Duodenal mucosa (tissue), 2 donors: ENCODE data around the gene BRI3BP.

Experiments
- H3K27ac ChIP-seq: one replicate; pipeline ENCODE4 v1.7.0; 2013; ENCODE audit warnings: low read depth, low read length
- H3K27me3 ChIP-seq, 2 donors: one replicate each; pipeline ENCODE4 v1.7.0; 2013; ENCODE audit warnings: low read length in 2 of 2, control low read depth in 1 of 2; ENCODE audit not compliant: insufficient read depth in 2 of 2, control insufficient read depth in 1 of 2
- H3K36me3 ChIP-seq, 2 donors: one replicate each; pipeline ENCODE4 v1.7.0; 2013; ENCODE audit warnings: low read length in 2 of 2, control low read depth in 1 of 2; ENCODE audit not compliant: insufficient read depth in 2 of 2, control insufficient read depth in 1 of 2
- H3K4me1 ChIP-seq, 2 donors: one replicate each; pipeline ENCODE4 v1.7.0; 2013; ENCODE audit warnings: low read length in 2 of 2, control low read depth in 1 of 2; ENCODE audit not compliant: insufficient read depth in 2 of 2, control insufficient read depth in 1 of 2
- H3K4me3 ChIP-seq, 2 donors: one replicate each; pipeline ENCODE4 v1.7.0; 2013; ENCODE audit warnings: low read length in 2 of 2, low read depth in 1 of 2
- H3K9ac ChIP-seq, 2 donors: one replicate each; pipeline ENCODE4 v1.7.0; 2013; ENCODE audit warnings: low read length in 2 of 2, low read depth in 1 of 2
- H3K9me3 ChIP-seq, 2 donors: one replicate each; pipeline ENCODE4 v1.7.0; 2013; ENCODE audit warnings: low read length in 2 of 2, control low read depth in 1 of 2; ENCODE audit not compliant: control insufficient read depth in 1 of 2

BRI3BP gene

DNA sequence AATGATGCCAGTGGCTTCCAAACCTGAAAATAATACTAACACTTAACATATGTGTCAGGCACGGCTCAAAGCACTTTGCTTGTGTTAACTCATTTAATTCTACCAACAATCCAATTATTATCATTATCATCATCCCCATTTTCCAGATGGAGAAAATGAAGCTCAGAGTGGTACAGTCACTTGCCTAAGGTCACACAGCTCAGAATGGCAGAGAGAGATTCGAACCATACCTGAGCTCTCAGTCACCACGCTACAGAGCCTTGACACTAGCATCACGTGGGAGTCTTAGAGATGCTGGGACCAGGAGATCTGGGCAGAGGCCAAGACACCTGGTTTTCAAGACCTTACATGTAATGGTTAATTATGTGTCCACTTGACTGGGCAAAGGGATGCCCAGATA lies 38.7 kb upstream of the BRI3BP start:
- Histone ChIP-seq H3K27ac (no peak overlapping the region), H3K4me1 (no peaks in the 10 kb centered on the region), H3K36me3 (peaks cover 9 to 66% of the 10 kb centered on the region in 2 donors), H3K27me3 (no peaks in the 10 kb centered on the region), H3K9ac (no peak overlapping the region), H3K4me3 (no peak overlapping the region), H3K9me3 (no peaks in the 10 kb centered on the region)

DNA sequence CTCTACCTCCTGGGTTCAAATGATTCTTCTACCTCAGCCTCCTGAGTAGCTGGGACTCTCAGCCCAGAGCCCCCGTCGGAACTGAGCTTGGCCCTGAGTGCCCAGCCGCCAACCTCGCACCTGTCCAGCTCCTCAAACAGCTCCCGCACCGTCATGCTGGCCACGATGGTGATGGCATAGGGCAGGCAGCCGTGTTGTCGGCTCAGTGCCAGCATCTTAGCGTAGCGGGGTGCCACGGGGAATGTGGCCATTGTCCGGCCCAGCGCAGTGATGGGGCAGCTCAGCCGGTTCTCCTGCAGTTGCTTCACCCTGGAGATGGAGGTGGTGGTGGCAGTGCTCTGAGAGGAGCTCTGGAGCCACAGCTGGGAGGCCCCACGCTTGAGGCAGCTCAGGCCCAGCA lies 36.9 kb upstream of the BRI3BP start:
- H3K4me1 ChIP-seq, result no peaks in the 10 kb centered on the region
- no peaks in the 10 kb centered on the region for H3K27me3 ChIP-seq
- no peak overlapping the region for H3K27ac ChIP-seq
- no peak overlapping the region for H3K9ac ChIP-seq
- H3K9me3 ChIP-seq, result no peaks in the 10 kb centered on the region
- H3K4me3 ChIP-seq, result no peak overlapping the region
- peaks cover 16 to 67% of the 10 kb centered on the region in 2 donors for H3K36me3 ChIP-seq

DNA sequence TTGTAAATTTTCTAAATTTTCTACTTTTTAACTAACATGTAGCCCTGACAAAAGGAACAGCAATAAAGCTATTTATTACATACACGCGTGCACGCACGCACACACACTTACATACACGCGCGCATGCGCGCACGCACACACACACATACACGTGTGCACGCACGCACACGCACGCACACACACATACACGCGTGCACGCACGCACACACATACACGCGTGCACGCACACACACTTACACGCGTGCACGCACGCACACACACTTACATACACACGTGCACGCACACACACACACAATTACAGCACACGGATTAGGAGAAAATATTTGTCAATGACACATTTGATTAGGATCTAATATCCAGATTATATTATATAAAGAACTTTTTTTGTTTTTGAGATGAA lies 32.4 kb upstream of the BRI3BP start:
- Histone ChIP-seq H3K4me1 (no peaks in the 10 kb centered on the region), H3K27me3 (no peaks in the 10 kb centered on the region), H3K9me3 (no peaks in the 10 kb centered on the region), H3K27ac (no peak overlapping the region), H3K36me3 (peaks cover 31 to 71% of the 10 kb centered on the region in 2 donors), H3K9ac (no peak overlapping the region), H3K4me3 (no peak overlapping the region)

DNA sequence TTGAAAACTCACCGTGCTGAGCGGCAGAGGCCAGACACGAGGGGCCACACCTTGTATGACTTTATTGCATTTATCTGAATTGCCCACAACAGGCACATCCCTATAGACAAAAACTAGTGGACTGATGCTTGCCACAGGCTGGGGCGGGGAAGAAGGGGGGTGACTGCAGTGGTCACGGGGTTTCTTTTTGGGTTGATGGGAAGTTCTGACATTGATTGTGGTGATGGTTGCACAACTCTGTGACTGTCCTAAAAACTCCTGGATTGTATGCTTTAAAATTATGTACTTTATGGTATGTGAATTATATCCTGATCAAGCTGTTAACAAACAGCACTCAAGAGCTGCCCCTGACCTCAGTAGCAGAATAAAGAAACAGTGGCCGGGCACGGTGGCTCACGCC lies 30.2 kb upstream of the BRI3BP start:
- H3K27ac ChIP-seq, result no peak overlapping the region
- H3K27me3 ChIP-seq, result no peaks in the 10 kb centered on the region
- no peak overlapping the region for H3K9ac ChIP-seq
- peaks cover 39 to 75% of the 10 kb centered on the region in 2 donors for H3K36me3 ChIP-seq
- no peaks in the 10 kb centered on the region for H3K4me1 ChIP-seq
- no peak overlapping the region for H3K4me3 ChIP-seq
- H3K9me3 ChIP-seq, result no peaks in the 10 kb centered on the region

DNA sequence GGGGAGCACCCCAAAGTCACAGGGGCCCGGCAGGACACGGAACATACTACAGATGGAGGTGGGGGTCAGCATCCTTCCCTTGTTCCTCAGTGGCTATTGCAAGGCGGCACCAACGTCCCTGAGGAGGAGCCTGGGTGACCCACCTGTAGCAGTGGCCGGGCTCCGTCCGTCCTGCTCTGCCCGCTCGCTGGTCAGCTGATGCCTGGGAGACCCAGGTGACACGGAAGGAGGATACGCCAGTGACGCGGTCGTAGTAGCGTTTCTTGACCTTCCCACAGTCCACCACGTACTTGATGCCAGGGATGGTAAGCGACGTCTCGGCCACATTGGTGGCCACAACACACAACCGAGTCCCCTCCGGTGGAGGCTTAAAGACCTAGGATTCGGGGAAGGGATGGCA lies 29.2 kb upstream of the BRI3BP start:
- no peak overlapping the region for H3K27ac ChIP-seq
- H3K36me3 ChIP-seq, result peaks cover 48 to 79% of the 10 kb centered on the region in 2 donors
- H3K4me1 ChIP-seq, result no peaks in the 10 kb centered on the region
- no peak overlapping the region for H3K9ac ChIP-seq
- H3K27me3 ChIP-seq, result no peaks in the 10 kb centered on the region
- H3K9me3 ChIP-seq, result no peaks in the 10 kb centered on the region
- H3K4me3 ChIP-seq, result no peak overlapping the region

DNA sequence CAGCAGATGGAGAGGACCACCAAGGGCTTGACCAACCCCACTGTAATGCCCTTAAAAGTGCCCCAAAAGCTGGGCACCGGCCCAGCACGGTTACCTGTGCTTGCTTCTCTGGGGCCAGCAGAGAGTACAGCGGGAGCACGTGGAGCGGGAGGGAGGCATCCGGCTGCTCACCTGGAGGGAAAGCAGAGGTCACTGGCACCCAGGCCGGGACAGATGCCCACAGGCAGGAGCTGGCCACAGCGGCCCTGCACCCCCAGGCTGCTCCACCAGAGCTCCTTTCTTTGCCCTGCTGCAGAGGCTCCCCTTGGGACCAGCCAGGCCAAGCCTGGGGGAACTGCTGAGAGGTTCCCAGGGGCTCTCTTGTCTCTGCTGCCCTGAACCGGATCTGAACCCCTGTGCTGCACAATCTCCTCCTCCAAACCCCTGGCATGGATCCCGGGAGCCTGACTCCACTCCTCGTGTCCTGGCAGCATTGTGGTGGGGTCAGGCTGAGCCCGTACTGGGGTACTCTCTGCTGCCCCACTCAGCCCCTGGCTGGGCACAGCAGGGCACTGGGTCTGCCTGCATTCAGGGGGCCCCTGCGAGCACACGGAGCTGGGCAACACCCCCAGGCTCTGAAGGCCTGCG lies 28.5 kb upstream of the BRI3BP start:
- no peak overlapping the region for H3K27ac ChIP-seq
- H3K4me1 ChIP-seq, result no peaks in the 10 kb centered on the region
- no peak overlapping the region for H3K9ac ChIP-seq
- no peaks in the 10 kb centered on the region for H3K27me3 ChIP-seq
- peaks cover 44 to 80% of the 10 kb centered on the region in 2 donors for H3K36me3 ChIP-seq
- H3K4me3 ChIP-seq, result no peak overlapping the region
- no peaks in the 10 kb centered on the region for H3K9me3 ChIP-seq

DNA sequence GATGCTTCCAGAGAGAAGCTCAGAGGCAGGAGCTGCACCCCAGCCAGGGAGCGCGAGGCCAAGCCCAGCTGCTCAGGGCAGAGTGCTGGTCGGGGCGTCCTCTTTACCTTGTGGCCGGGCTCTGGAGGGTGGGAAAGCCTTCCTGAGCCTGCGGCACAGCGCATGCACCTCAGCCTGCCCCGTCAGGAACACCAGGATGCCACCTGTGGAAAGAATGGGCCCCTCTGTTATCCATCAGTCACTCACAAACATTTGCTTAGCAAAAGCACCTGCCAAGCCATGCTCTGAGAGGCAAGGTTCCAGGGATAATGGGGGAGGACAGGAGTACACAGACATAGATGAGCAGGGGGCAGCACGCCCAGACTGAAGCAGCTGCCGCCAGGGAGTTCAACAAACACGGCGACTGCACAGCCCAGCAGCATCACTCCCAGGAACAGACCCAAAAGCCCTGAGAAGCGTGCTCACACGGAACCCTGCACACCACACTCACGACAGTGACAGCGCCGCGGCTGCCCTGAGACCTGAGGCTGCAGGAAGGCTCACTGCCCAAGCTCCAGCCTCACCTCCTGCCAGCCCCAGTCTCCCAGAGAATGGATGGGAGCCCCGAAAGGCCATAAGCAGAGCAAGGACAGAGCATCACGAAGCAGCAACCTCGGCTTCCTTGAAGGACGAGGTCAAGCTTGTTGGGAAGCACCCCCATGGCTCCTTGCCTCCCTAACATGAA lies 26.3 kb upstream of the BRI3BP start:
- no peak overlapping the region for H3K27ac ChIP-seq

DNA sequence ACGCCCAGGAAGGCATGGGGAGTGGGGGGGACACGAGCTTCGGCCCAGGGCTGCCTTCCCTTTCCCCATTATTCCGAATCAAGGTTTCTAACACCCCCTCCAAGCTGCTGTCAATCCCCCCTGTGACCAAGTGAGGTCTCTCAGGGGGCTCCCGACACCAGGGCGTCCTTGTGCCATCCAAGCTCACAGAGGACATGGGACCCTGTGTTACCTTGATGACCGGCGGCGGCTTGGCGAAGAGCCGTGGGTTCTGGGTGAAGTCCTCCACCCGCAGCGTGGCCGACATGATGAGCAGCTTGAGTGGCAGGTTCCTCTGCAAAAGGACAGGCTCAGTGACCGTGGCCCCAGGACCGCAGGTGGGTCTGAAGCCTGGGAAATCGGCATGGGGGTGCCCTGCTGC lies 24.8 kb upstream of the BRI3BP start:
- H3K36me3 ChIP-seq, result peaks cover 31 to 86% of the 10 kb centered on the region in 2 donors
- no peak overlapping the region for H3K9ac ChIP-seq
- H3K4me3 ChIP-seq, result no peak overlapping the region
- H3K4me1 ChIP-seq, result no peaks in the 10 kb centered on the region
- no peak overlapping the region for H3K27ac ChIP-seq
- no peaks in the 10 kb centered on the region for H3K27me3 ChIP-seq
- H3K9me3 ChIP-seq, result no peaks in the 10 kb centered on the region

More for the DNA sequence above, 26.3 kb upstream of the BRI3BP start:
- H3K9me3 ChIP-seq, result no peaks in the 10 kb centered on the region
- H3K36me3 ChIP-seq, result peaks cover 38 to 88% of the 10 kb centered on the region in 2 donors
- H3K4me3 ChIP-seq, result no peak overlapping the region
- H3K9ac ChIP-seq, result no peak overlapping the region
- H3K4me1 ChIP-seq, result no peaks in the 10 kb centered on the region
- no peaks in the 10 kb centered on the region for H3K27me3 ChIP-seq

DNA sequence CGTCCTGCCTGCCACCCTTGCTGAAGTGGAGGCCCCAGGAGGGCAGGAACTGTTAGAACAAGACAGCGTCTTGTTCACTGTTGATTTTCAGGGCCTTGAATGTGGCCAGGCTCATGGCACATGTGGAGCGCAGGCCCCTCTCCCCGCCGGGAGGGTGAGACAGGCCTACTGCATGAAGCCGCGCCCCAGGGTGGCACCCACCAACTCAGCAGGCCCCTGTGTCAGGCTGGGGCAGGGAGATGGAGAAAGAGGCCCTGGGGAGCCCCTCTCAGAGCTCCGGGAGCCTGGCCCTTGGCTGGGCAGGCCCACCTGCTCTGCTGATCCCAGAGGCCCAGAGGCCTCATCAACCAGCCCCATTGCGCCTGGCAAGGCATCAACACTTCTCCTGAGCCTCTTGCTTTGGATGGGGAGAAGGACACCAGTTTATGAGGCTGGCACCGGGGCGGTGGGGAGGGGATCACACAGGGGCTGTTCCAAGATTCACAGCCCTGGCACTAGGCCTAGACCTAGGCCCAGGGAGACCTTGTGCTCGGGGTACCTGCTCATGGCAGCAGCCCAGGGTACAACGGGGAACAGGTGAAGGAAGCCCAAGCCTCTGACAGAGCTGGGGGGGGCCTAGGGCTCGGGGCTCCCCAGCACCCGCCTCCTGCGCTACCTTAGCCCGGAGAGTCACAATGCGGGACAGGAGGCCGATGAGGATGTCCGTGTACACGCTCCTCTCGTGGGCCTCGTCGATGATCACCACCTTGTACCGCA lies 22.6 kb upstream of the BRI3BP start:
- Histone ChIP-seq H3K36me3 (peaks cover 25 to 81% of the 10 kb centered on the region in 2 donors), H3K27ac (no peak overlapping the region), H3K4me3 (no peak overlapping the region), H3K27me3 (no peaks in the 10 kb centered on the region), H3K4me1 (no peaks in the 10 kb centered on the region), H3K9ac (no peak overlapping the region), H3K9me3 (no peaks in the 10 kb centered on the region)

DNA sequence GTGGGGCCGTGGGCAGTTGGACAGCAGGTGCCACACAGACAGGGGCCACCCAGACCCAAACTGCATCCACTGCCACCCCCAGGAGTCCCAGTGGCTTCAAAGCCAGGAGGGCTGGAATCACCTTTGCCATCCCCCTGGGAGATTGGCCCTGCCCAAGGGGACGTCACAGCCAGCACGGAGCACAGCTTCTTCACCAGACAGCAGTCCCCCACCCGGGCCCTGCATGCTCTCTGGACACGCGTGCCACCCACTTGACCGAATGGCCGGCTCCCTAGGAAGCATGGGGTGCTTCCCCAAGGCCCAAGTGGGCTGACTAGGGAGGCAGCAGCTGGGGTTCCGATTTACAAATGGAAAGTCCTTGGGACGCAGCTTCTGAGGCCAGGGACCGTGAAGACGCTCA lies 21.8 kb upstream of the BRI3BP start:
- no peak overlapping the region for H3K4me3 ChIP-seq
- H3K4me1 ChIP-seq, result no peaks in the 10 kb centered on the region
- no peaks in the 10 kb centered on the region for H3K9me3 ChIP-seq
- no peak overlapping the region for H3K9ac ChIP-seq
- H3K36me3 ChIP-seq, result peaks cover 24 to 79% of the 10 kb centered on the region in 2 donors
- no peak overlapping the region for H3K27ac ChIP-seq
- no peaks in the 10 kb centered on the region for H3K27me3 ChIP-seq
